Nephron (organoid): ENCODE results near the gene SEC61G.

Experiments
- H3K27ac Mint-ChIP-seq, 3 experiments: 2 replicates each; pipeline ENCODE4 v1.8.0; 2020; ENCODE audit warnings: mixed read lengths in 3 of 3, mild to moderate bottlenecking in 2 of 3, moderate library complexity in 1 of 3
- H3K27me3 Mint-ChIP-seq: 2 replicates; pipeline ENCODE4 v1.8.0; 2021; ENCODE audit warnings: low read depth, mild to moderate bottlenecking, moderate library complexity, mixed read lengths
- H3K36me3 Mint-ChIP-seq: 2 replicates; pipeline ENCODE4 v1.8.0; 2020; ENCODE audit warnings: low read depth, mixed read lengths
- H3K4me1 Mint-ChIP-seq: 2 replicates; pipeline ENCODE4 v1.8.0; 2020; ENCODE audit warnings: mixed read lengths
- H3K4me3 Mint-ChIP-seq, 3 experiments: 2 replicates each; pipeline ENCODE4 v1.8.0; 2020; ENCODE audit warnings: mild to moderate bottlenecking in 3 of 3, mixed read lengths in 3 of 3, moderate library complexity in 2 of 3
- H3K9me3 Mint-ChIP-seq: 2 replicates; pipeline ENCODE4 v1.8.0; 2020; ENCODE audit warnings: mixed read lengths
- TF ChIP-seq, protein P1 (sequence below), 3 experiments: fragments of 200-600 bp; sonication (generic); IDR thresholded peaks; one replicate each; pipeline ENCODE4 v1.5.0; 2021; ENCODE audit warnings: antibody characterized with exemption in 3 of 3; ENCODE audit not compliant: unreplicated experiment in 3 of 3

SEC61G gene

DNA sequence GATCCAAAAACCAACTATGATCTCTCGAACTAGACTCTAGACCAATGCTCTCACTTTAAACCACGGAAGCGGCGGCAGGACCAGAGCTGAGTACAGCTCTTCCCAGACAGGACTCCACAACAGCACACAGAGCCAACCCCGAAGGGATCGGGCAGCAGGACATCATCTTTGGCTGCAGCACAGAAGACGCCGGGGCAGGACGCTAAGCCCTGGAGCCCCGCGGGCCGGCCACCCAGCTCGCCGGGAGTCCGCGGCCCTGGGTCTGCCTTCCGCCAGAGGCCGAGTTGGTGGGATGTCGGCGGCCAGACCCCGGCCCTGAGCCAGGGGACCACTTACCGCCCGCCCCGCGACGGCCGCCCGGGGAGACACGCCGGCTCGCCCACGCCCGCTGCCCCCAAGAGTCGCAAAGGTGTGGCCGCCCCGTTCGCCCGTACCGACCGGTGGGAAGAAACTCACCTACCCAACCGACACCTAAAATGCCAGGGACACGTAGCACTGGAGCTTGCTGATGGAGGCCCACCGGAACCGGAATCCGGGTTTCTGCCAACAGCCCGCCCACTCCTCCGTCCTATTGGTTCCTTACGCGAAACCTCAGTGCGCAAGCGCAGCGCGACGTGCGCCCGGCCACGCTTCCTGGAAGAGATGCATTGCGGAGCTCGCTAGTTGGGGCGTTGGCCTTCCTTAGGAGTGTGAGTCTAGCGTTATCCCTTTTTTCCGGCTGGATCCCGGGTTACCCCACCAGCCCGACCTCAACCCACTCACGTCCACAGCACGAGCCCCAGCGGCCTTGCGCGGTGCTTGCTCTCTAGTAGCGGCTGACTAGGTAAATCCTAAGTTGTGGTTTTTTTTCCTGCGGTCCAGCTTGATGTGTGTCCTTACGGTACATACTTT, at the start of gene SEC61G:
SEC61G (minus strand) TSS at position 510 of the 891 bp plus-strand sequence. CDS start 1,623 bp downstream, outside the sequence.
- H3K27ac Mint-ChIP-seq = peak within 1 kb of the TSS; percentile 96 to 99 (median 99)
- H3K4me3 Mint-ChIP-seq = peak within 1 kb of the TSS; percentile 99 to 100 (median 100)
- TF ChIP-seq, protein P1, sequence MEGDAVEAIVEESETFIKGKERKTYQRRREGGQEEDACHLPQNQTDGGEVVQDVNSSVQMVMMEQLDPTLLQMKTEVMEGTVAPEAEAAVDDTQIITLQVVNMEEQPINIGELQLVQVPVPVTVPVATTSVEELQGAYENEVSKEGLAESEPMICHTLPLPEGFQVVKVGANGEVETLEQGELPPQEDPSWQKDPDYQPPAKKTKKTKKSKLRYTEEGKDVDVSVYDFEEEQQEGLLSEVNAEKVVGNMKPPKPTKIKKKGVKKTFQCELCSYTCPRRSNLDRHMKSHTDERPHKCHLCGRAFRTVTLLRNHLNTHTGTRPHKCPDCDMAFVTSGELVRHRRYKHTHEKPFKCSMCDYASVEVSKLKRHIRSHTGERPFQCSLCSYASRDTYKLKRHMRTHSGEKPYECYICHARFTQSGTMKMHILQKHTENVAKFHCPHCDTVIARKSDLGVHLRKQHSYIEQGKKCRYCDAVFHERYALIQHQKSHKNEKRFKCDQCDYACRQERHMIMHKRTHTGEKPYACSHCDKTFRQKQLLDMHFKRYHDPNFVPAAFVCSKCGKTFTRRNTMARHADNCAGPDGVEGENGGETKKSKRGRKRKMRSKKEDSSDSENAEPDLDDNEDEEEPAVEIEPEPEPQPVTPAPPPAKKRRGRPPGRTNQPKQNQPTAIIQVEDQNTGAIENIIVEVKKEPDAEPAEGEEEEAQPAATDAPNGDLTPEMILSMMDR (IDR thresholded peaks at IDR 0.05; ENCODE audit: unreplicated experiment in 3 of 3) = no peak
- H3K36me3 Mint-ChIP-seq = peaks cover 23% of the 10 kb centered on the region
- peaks cover 19% of the 10 kb centered on the region for H3K4me1 Mint-ChIP-seq
- no peaks in the 10 kb centered on the region for H3K27me3 Mint-ChIP-seq
- H3K9me3 Mint-ChIP-seq = no peaks in the 10 kb centered on the region

DNA sequence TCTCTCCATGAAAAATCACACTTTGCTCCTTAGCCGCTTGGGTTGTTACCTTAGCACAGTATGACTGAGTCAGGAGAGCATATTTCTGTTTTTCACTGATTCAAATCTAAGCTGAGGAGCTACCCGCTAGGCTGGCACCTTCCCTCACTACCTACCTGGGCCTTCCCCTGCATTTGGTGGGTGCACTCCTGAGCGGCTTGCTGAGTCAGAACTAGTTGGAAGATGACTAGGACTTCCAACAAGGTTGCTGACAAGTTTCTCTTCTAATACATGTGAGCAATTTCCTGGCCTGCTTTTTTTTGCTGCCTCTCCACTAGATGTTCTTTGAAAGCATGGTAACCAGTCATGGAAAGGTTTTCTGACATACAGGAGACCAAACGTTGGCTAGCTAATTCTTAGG, 43.8 kb upstream of the SEC61G start:
- Mint-ChIP-seq H3K27me3 (peaks cover 14% of the 10 kb centered on the region), H3K4me1 (peaks cover 27% of the 10 kb centered on the region), H3K27ac (peak overlapping the region in 1 of 3 experiments; percentile 59), H3K4me3 (no peak overlapping the region), H3K36me3 (no peaks in the 10 kb centered on the region), H3K9me3 (no peaks in the 10 kb centered on the region)
- TF ChIP-seq, protein P1 (IDR thresholded peaks at IDR 0.05; ENCODE audit: unreplicated experiment in 3 of 3) = no peak

DNA sequence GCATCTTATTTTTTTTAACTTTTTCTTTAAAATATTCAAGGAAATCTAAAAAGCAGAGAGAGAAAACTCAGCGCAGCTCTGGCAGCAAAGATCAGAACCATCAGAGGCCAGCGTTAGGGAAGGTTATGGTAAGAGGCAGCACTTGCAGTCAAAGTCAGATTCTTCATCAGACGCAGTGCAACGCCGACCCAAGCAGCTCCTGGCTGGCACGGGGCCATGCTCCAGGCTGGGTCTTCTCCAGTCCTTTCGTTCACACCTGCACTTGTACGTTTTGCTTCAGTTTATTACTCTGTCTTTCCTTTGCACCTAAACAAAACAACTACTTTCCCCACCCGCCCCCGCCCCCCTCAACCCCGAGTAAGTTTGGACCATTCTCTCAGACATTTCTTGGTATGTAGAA, 43.1 kb upstream of the SEC61G start:
- no peak overlapping the region for H3K4me3 Mint-ChIP-seq
- H3K27me3 Mint-ChIP-seq = peaks cover 14% of the 10 kb centered on the region
- TF ChIP-seq, protein P1 (IDR thresholded peaks at IDR 0.05; ENCODE audit: unreplicated experiment in 3 of 3) = no peak

DNA sequence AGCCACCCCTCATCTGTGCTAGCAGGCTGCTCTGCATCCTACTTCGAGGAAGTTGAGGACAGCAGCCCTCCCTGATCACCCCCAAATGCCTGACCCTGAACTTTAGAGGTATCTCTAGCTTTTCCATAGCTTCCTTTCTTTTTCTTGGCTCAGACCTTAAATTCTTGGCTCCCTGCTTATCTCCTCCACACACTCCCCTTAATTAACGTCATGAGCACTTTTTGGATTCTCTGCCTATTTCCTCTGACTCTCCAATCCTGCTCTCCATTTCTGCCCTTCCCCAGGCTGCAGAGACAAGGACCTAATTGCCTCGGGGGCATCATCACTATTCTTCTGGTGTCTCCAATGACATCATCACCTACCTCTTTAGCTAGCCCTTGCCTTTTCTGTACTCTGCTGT, 40.8 kb upstream of the SEC61G start:
- Mint-ChIP-seq H3K9me3 (no peaks in the 10 kb centered on the region), H3K4me1 (peaks cover 40% of the 10 kb centered on the region), H3K4me3 (peak overlapping the region in 1 of 3 experiments; percentile 48), H3K36me3 (no peaks in the 10 kb centered on the region), H3K27ac (peak overlapping the region; percentile 20 to 65 (median 63)), H3K27me3 (peaks cover 6% of the 10 kb centered on the region)
- TF ChIP-seq, protein P1 (IDR thresholded peaks at IDR 0.05; ENCODE audit: unreplicated experiment in 3 of 3) = no peak

More for the DNA sequence above, 43.1 kb upstream of the SEC61G start:
- no peaks in the 10 kb centered on the region for H3K9me3 Mint-ChIP-seq
- no peaks in the 10 kb centered on the region for H3K36me3 Mint-ChIP-seq
- peak overlapping the region in 1 of 3 experiments; percentile 2 for H3K27ac Mint-ChIP-seq
- H3K4me1 Mint-ChIP-seq = peaks cover 27% of the 10 kb centered on the region

DNA sequence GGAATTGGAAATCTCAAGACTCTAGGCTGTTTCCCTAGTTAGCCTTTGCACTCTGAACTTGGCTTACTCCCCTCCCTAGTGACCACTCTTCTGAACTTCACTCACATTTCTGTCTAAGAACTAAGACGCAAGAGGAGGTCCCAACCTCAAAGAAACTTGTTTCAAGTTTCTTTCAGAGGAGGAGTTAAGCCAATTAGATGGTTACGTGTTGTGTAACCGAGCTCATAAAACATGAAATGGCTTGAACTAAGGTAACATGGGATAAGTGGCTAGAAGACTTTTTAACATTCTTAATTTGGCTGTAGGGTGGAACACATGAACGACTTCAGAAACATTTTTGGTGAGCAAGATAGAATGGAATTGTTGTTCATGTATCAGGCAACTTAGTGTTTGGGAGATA, 39.5 kb upstream of the SEC61G start:
- H3K4me3 Mint-ChIP-seq = no peak overlapping the region
- H3K27ac Mint-ChIP-seq = peak overlapping the region in 2 of 3 experiments; percentile 3 to 47
- peaks cover 6% of the 10 kb centered on the region for H3K27me3 Mint-ChIP-seq
- H3K9me3 Mint-ChIP-seq = no peaks in the 10 kb centered on the region
- H3K36me3 Mint-ChIP-seq = no peaks in the 10 kb centered on the region
- peaks cover 40% of the 10 kb centered on the region for H3K4me1 Mint-ChIP-seq
- TF ChIP-seq, protein P1 (IDR thresholded peaks at IDR 0.05; ENCODE audit: unreplicated experiment in 3 of 3) = no peak
